Breast epithelium (tissue), 3 donors: ENCODE measurements around the gene C1QTNF1.

ENCODE experiments used
- POLR2A ChIP-seq: fragments of 450-650 bp; IDR thresholded peaks from one replicate; pipeline ENCODE4 v1.6.1; 2016; ENCODE audit warnings: antibody characterized with exemption, mild to moderate bottlenecking, moderate library complexity
- TF ChIP-seq, protein P1 (sequence below), 3 donors: fragments of 450-650 bp; IDR thresholded peaks; one replicate each; pipeline ENCODE4 v1.5.1; 2016 to 2017; ENCODE audit warnings: antibody characterized with exemption in 3 of 3, mild to moderate bottlenecking in 3 of 3, moderate library complexity in 3 of 3

DNA sequence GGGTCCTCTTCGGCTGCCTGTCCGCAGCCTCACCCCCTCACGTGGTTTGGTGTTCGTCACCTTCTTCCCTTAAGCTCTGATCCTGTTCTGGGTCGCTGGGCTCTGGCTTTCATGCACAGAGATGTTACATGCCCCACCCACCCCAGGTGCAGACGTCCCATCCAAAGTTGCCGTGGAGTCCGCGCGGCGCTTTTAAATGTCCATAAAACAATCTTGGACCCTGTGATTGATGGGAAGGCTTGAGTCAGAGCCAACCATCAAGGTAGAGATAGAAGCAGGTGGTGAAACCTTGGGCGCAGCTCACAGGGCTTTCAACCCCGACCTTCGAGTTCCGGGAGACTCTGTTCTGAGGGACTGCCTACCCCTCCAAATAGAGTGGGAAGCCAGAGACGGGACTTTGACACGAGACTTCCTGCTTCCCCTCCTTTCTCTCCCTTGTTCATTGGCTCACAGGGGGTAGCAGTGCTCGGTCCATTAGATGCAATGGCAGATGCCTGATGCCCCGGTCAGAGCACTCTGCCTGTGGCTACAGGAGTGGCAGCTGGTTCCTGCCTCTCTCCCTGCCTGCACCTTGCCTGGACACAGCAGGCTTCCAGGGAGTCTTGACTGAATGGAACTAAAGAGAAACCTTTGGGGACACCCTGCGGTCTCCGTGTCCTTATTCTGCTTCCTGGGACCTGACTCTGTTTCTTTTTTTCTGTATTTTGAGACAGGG is 54.7 kb downstream of the C1QTNF1 start:
- TF ChIP-seq POLR2A: no peak
- TF ChIP-seq, protein P1, sequence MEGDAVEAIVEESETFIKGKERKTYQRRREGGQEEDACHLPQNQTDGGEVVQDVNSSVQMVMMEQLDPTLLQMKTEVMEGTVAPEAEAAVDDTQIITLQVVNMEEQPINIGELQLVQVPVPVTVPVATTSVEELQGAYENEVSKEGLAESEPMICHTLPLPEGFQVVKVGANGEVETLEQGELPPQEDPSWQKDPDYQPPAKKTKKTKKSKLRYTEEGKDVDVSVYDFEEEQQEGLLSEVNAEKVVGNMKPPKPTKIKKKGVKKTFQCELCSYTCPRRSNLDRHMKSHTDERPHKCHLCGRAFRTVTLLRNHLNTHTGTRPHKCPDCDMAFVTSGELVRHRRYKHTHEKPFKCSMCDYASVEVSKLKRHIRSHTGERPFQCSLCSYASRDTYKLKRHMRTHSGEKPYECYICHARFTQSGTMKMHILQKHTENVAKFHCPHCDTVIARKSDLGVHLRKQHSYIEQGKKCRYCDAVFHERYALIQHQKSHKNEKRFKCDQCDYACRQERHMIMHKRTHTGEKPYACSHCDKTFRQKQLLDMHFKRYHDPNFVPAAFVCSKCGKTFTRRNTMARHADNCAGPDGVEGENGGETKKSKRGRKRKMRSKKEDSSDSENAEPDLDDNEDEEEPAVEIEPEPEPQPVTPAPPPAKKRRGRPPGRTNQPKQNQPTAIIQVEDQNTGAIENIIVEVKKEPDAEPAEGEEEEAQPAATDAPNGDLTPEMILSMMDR (IDR thresholded peaks at IDR 0.05): no peak
